Neutrophil (primary cell): ENCODE results near the gene CPM.

Experiments
- H3K27ac ChIP-seq: fragments of 200-600 bp; sonication (generic); 2 replicates; pipeline ENCODE4 v1.5.1; 2016; ENCODE audit warnings: mild to moderate bottlenecking, moderate library complexity
- H3K27me3 ChIP-seq: fragments of 200-600 bp; sonication (generic); 2 replicates; pipeline ENCODE4 v1.6.0; 2016; ENCODE audit warnings: mild to moderate bottlenecking
- H3K36me3 ChIP-seq: fragments of 200-600 bp; sonication (generic); 2 replicates; pipeline ENCODE4 v1.5.1; 2017
- H3K4me1 ChIP-seq, 2 experiments: fragments of 200-600 bp in 1 of 2; sonication (generic) in 1 of 2; 1 replicate in 1 of 2; 2 replicates in 1 of 2; pipeline versions ENCODE4 v1.5.1 to v1.6.1; 2013 to 2016; ENCODE audit warnings: low read depth in 1 of 2, low read length in 1 of 2, mild to moderate bottlenecking in 1 of 2, moderate library complexity in 1 of 2; ENCODE audit not compliant: control insufficient read depth in 1 of 2, insufficient read depth in 1 of 2
- H3K4me3 ChIP-seq, 2 experiments: fragments of 200-600 bp in 1 of 2; sonication (generic) in 1 of 2; 1 replicate in 1 of 2; 2 replicates in 1 of 2; pipeline ENCODE4 v1.5.1; 2013 to 2016; ENCODE audit warnings: low read depth in 1 of 2, low read length in 1 of 2, mild to moderate bottlenecking in 1 of 2, moderate library complexity in 1 of 2
- H3K9me3 ChIP-seq: fragments of 200-600 bp; sonication (generic); 2 replicates; pipeline ENCODE4 v1.5.1; 2016
- TF ChIP-seq, protein P1 (sequence below): fragments of 200-600 bp; sonication (generic); IDR thresholded peaks from 2 replicates; pipeline ENCODE4 v1.5.1; 2016; ENCODE audit warnings: antibody characterized with exemption

CPM gene

DNA sequence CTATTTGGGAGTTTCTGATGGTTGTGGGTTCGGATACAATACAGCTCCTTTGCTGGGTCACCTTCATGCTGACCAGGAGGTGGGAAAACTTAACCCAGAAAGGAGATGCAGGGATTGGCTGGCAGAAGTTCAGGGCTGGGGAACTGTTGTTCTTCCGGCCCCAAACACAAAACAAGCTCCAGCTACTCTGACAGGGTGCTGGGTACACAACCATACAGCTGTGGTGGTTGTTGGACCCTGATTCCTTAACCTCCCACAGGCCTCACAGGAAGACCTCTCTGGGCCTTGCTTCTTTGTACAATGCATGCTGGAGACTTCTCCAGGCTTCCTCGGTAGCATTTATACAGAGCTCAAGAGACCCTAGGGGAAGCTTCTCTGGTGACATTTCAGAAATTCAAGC, 47.6 kb downstream of the CPM start:
- Histone ChIP-seq H3K4me3 (no peak overlapping the region), H3K27me3 (no peaks in the 10 kb centered on the region), H3K27ac (no peak overlapping the region), H3K36me3 (no peaks in the 10 kb centered on the region), H3K9me3 (no peaks in the 10 kb centered on the region), H3K4me1 (peaks cover 3 to 4% of the 10 kb centered on the region in 2 experiments)
- TF ChIP-seq, protein P1, sequence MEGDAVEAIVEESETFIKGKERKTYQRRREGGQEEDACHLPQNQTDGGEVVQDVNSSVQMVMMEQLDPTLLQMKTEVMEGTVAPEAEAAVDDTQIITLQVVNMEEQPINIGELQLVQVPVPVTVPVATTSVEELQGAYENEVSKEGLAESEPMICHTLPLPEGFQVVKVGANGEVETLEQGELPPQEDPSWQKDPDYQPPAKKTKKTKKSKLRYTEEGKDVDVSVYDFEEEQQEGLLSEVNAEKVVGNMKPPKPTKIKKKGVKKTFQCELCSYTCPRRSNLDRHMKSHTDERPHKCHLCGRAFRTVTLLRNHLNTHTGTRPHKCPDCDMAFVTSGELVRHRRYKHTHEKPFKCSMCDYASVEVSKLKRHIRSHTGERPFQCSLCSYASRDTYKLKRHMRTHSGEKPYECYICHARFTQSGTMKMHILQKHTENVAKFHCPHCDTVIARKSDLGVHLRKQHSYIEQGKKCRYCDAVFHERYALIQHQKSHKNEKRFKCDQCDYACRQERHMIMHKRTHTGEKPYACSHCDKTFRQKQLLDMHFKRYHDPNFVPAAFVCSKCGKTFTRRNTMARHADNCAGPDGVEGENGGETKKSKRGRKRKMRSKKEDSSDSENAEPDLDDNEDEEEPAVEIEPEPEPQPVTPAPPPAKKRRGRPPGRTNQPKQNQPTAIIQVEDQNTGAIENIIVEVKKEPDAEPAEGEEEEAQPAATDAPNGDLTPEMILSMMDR = no peak

GRCh38 chr12:68884251-68884650, 48.7 kb downstream of the CPM start:
- TF ChIP-seq, protein P1 = no peak
- H3K27ac ChIP-seq = no peak overlapping the region
- H3K36me3 ChIP-seq = no peaks in the 10 kb centered on the region
- H3K4me3 ChIP-seq = no peak overlapping the region
- no peaks in the 10 kb centered on the region for H3K27me3 ChIP-seq
- H3K9me3 ChIP-seq = no peaks in the 10 kb centered on the region
- no peaks in the 10 kb centered on the region for H3K4me1 ChIP-seq

GRCh38 chr12:68883151-68883550, 49.8 kb downstream of the CPM start:
- Histone ChIP-seq H3K27me3 (no peaks in the 10 kb centered on the region), H3K27ac (no peak overlapping the region), H3K36me3 (no peaks in the 10 kb centered on the region), H3K4me1 (no peaks in the 10 kb centered on the region), H3K4me3 (no peak overlapping the region), H3K9me3 (no peaks in the 10 kb centered on the region)
- TF ChIP-seq, protein P1 = no peak

GRCh38 chr12:68882251-68882964, 50.6 kb downstream of the CPM start:
- TF ChIP-seq, protein P1 = no peak
- no peaks in the 10 kb centered on the region for H3K9me3 ChIP-seq
- H3K4me3 ChIP-seq = no peak overlapping the region
- H3K27ac ChIP-seq = no peak overlapping the region
- H3K4me1 ChIP-seq = no peaks in the 10 kb centered on the region
- no peaks in the 10 kb centered on the region for H3K36me3 ChIP-seq
- H3K27me3 ChIP-seq = no peaks in the 10 kb centered on the region

DNA sequence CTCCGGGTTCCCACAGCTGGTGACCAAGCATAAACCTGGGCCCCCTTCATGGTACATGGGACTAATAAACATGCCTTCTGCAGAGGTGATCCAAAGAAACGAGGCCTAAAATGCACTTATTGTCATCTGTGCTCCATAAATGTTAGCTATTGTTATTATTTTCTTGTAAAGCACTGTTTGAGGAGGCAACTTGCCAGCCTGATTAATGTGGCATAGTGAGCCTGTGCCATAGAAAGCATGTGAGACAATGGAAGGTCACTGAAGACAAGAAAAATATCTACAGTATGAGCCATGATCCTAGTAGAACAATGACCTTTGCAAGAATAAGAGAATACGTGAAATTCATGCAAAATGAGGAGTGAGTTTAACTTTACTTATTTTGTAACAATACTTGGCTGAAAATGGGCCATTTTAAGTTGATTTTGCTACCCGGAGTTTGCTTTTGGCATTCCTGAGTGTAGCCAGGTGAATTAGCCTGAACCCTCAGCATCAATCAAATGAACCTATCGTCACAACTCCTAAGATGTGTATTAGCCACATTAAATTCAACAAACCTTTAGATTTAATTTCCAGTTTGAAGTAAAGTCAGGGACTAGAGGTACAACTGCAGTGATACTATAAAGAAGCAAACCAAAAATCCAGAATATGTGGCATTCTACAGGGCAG, 52.2 kb downstream of the CPM start:
- Histone ChIP-seq H3K36me3 (no peaks in the 10 kb centered on the region), H3K9me3 (no peaks in the 10 kb centered on the region), H3K4me1 (no peaks in the 10 kb centered on the region), H3K27me3 (no peaks in the 10 kb centered on the region), H3K4me3 (no peak overlapping the region), H3K27ac (no peak overlapping the region)
- TF ChIP-seq, protein P1 = no peak
